Fibroblast of lung (primary cell): ENCODE data around the gene CLINT1. TPM values are rescaled to one million over a fixed set of nuclear protein-coding genes. Genes with fewer than 3 reads are reported as not detected.

Experiments
- DNase-seq, 2 donors: peaks; one replicate each; pipeline versions ENCODE4 v3.0.0 to v3.0.0-alpha.2; 2010; ENCODE audit warnings: low read depth in 2 of 2
- H2AFZ ChIP-seq: 2 replicates; pipeline ENCODE4 v1.5.1; 2012; ENCODE audit warnings: low read length, control low read depth, inconsistent platforms
- H3K27ac ChIP-seq: 2 replicates; pipeline ENCODE4 v1.5.1; 2011; ENCODE audit warnings: low read length, control low read depth; ENCODE audit not compliant: insufficient read depth
- H3K27me3 ChIP-seq: 2 replicates; pipeline ENCODE4 v1.5.1; 2011; ENCODE audit warnings: mild to moderate bottlenecking, low read length; ENCODE audit not compliant: control insufficient read depth, insufficient read depth
- H3K36me3 ChIP-seq: 2 replicates; pipeline ENCODE4 v1.5.1; 2011; ENCODE audit warnings: low read length; ENCODE audit not compliant: control insufficient read depth, insufficient read depth
- H3K4me1 ChIP-seq: 2 replicates; pipeline ENCODE4 v1.5.1; 2011; ENCODE audit warnings: low read length; ENCODE audit not compliant: control insufficient read depth, insufficient read depth; ENCODE audit errors: extremely low read depth
- H3K4me2 ChIP-seq: 2 replicates; pipeline ENCODE4 v1.5.1; 2011; ENCODE audit warnings: low read length, control low read depth; ENCODE audit not compliant: insufficient read depth; ENCODE audit errors: extremely low read depth
- H3K4me3 ChIP-seq, 4 experiments: fragments of 200-600 bp in 1 of 4; sonication (generic) in 1 of 4; replicated peaks in 1 of 4; 2 replicates each; pipeline ENCODE4 v1.5.1; 2011 to 2016; ENCODE audit warnings: low read length in 4 of 4, low read depth in 3 of 4, mild to moderate bottlenecking in 3 of 4, control low read depth in 2 of 4, inconsistent platforms in 1 of 4, mixed read lengths in 1 of 4; ENCODE audit not compliant: insufficient read depth in 1 of 4; ENCODE audit errors: control extremely low read depth in 1 of 4
- H3K79me2 ChIP-seq: 2 replicates; pipeline ENCODE4 v1.5.1; 2012; ENCODE audit warnings: mild to moderate bottlenecking, low read length, inconsistent platforms; ENCODE audit not compliant: control insufficient read depth, insufficient read depth
- H3K9ac ChIP-seq: 2 replicates; pipeline ENCODE4 v1.5.1; 2011; ENCODE audit warnings: mild to moderate bottlenecking, low read length, control low read depth; ENCODE audit not compliant: insufficient read depth
- H3K9me3 ChIP-seq: 2 replicates; pipeline ENCODE4 v1.5.1; 2012; ENCODE audit warnings: low read depth, low read length; ENCODE audit not compliant: control insufficient read depth, insufficient read depth
- H4K20me1 ChIP-seq: 2 replicates; pipeline ENCODE4 v1.5.1; 2011; ENCODE audit warnings: low read length; ENCODE audit not compliant: control insufficient read depth, insufficient read depth; ENCODE audit errors: extremely low read depth
- EZH2 ChIP-seq: IDR thresholded peaks from 2 replicates; pipeline ENCODE4 v1.5.1; 2012; ENCODE audit warnings: low read length, control low read depth, mild to moderate bottlenecking; ENCODE audit errors: missing control alignments
- polyA plus RNA-seq, 2 donors: library from polyadenylated mRNA; depleted of rRNA in 1 of 2; stranded (reverse) in 1 of 2; unstranded in 1 of 2; fragments of >200 nt; gene quantifications; 2 replicates each; pipeline ENCODE4 v1.2.1, GENCODE V29; 2011 to 2012; ENCODE audit warnings: missing spikeins in 1 of 2
- total RNA-seq: library from RNA; depleted of rRNA; stranded (reverse); fragments of >200 nt; gene quantifications from 2 replicates; pipeline ENCODE4 v1.2.1, GENCODE V29; 2014
- TF ChIP-seq, protein P1 (sequence below), 2 donors: IDR thresholded peaks in 1 of 2; conservative IDR thresholded peaks in 1 of 2; 1 replicate in 1 of 2; 2 replicates in 1 of 2; pipeline ENCODE4 v1.5.1; 2011 to 2012; ENCODE audit warnings: low read length in 2 of 2, control low read depth in 1 of 2, inconsistent platforms in 1 of 2, low read depth in 1 of 2, mild to moderate bottlenecking in 1 of 2

Gene CLINT1
- total and polyA plus RNA-seq, 2 donors (not counting 1 experiment from before 2014, with no cell fraction given): 82.4 to 99.0 TPM

DNA sequence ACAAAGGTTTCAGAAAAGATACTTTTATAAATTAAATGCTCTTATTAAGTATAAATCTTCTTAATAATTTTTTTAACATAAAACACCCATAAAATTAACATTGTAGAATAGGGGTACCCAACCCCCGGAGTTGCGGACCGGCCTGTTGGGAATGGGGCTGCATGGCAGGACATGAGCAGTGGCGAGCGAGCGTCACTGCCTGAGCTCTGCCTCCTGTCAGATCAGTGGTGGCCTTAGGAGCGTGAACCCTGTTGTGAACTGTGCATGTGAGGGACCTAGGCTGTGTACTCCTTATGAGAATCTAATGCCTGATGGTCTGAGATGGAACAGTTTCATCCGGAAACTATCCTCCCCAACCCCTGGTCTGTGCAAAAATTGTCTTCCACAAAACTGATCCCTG lies 35.3 kb downstream of the CLINT1 start:
- Histone ChIP-seq H3K4me1 (peaks cover 17% of the 10 kb centered on the region), H3K9ac (no peak overlapping the region), H3K9me3 (no peaks in the 10 kb centered on the region), H2AFZ (no peak overlapping the region), H3K4me2 (no peak overlapping the region), H4K20me1 (peaks cover 5% of the 10 kb centered on the region), H3K27me3 (no peaks in the 10 kb centered on the region), H3K27ac (no peak overlapping the region), H3K36me3 (no peaks in the 10 kb centered on the region), H3K79me2 (peaks cover 25% of the 10 kb centered on the region), H3K4me3 (no peak overlapping the region)
- no peak for DNase-seq
- TF ChIP-seq, protein P1, sequence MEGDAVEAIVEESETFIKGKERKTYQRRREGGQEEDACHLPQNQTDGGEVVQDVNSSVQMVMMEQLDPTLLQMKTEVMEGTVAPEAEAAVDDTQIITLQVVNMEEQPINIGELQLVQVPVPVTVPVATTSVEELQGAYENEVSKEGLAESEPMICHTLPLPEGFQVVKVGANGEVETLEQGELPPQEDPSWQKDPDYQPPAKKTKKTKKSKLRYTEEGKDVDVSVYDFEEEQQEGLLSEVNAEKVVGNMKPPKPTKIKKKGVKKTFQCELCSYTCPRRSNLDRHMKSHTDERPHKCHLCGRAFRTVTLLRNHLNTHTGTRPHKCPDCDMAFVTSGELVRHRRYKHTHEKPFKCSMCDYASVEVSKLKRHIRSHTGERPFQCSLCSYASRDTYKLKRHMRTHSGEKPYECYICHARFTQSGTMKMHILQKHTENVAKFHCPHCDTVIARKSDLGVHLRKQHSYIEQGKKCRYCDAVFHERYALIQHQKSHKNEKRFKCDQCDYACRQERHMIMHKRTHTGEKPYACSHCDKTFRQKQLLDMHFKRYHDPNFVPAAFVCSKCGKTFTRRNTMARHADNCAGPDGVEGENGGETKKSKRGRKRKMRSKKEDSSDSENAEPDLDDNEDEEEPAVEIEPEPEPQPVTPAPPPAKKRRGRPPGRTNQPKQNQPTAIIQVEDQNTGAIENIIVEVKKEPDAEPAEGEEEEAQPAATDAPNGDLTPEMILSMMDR (conservative IDR thresholded peaks at IDR 0.05 in 1 of 2, IDR thresholded peaks at IDR 0.05 in 1 of 2; ENCODE audit: low read depth in 1 of 2, low read length in 2 of 2): no peak
- no peak for TF ChIP-seq EZH2

GRCh38 chr5:157821822-157822622 lies 36.9 kb downstream of the CLINT1 start:
- no peak for TF ChIP-seq EZH2
- TF ChIP-seq, protein P1 (conservative IDR thresholded peaks at IDR 0.05 in 1 of 2, IDR thresholded peaks at IDR 0.05 in 1 of 2; ENCODE audit: low read depth in 1 of 2, low read length in 2 of 2): no peak

GRCh38 chr5:157821405-157821804 lies 37.5 kb downstream of the CLINT1 start:
- H3K79me2 ChIP-seq: peaks cover 31% of the 10 kb centered on the region
- H3K9ac ChIP-seq: no peak overlapping the region
- H3K27ac ChIP-seq: no peak overlapping the region
- no peak overlapping the region for H2AFZ ChIP-seq
- H3K4me2 ChIP-seq: no peak overlapping the region
- no peak for DNase-seq
- H4K20me1 ChIP-seq: peaks cover 2% of the 10 kb centered on the region
- no peak overlapping the region for H3K4me3 ChIP-seq
- peaks cover 9% of the 10 kb centered on the region for H3K4me1 ChIP-seq
- no peaks in the 10 kb centered on the region for H3K27me3 ChIP-seq
- no peaks in the 10 kb centered on the region for H3K9me3 ChIP-seq
- no peaks in the 10 kb centered on the region for H3K36me3 ChIP-seq
- TF ChIP-seq, protein P1 (conservative IDR thresholded peaks at IDR 0.05 in 1 of 2, IDR thresholded peaks at IDR 0.05 in 1 of 2; ENCODE audit: low read depth in 1 of 2, low read length in 2 of 2): no peak
- no peak for TF ChIP-seq EZH2

More at GRCh38 chr5:157821822-157822622, 36.9 kb downstream of the CLINT1 start:
- H3K4me1 ChIP-seq: peaks cover 9% of the 10 kb centered on the region
- no peak overlapping the region for H3K4me3 ChIP-seq
- no peaks in the 10 kb centered on the region for H3K27me3 ChIP-seq
- H3K36me3 ChIP-seq: no peaks in the 10 kb centered on the region
- peak; percentile 47 to 50 for DNase-seq
- H3K27ac ChIP-seq: no peak overlapping the region
- H3K9me3 ChIP-seq: no peaks in the 10 kb centered on the region
- peaks cover 31% of the 10 kb centered on the region for H3K79me2 ChIP-seq
- peak overlapping the region; percentile 42 for H3K4me2 ChIP-seq
- no peak overlapping the region for H3K9ac ChIP-seq
- H4K20me1 ChIP-seq: peaks cover 2% of the 10 kb centered on the region
- H2AFZ ChIP-seq: no peak overlapping the region
